GM10847 (cell line): ENCODE data around the gene DHRS1.

Source experiments
- POLR2A ChIP-seq: IDR thresholded peaks from 2 replicates; pipeline ENCODE4 v1.6.1; 2011; ENCODE audit not compliant: insufficient read length; ENCODE audit errors: extremely low read depth

DHRS1 gene

GRCh38 chr14:24332268-24332993 lies 32.9 kb upstream of the DHRS1 start:
- no peak for TF ChIP-seq POLR2A

- TF ChIP-seq POLR2A: no peak
Measured at GRCh38 chr14:24331731-24332267, 32.2 kb upstream of the DHRS1 start.

- no peak for TF ChIP-seq POLR2A
Measured at GRCh38 chr14:24330973-24331674, 31.5 kb upstream of the DHRS1 start.

- no peak for TF ChIP-seq POLR2A
Measured at GRCh38 chr14:24329736-24330135, 30.2 kb upstream of the DHRS1 start.

- no peak for TF ChIP-seq POLR2A
Measured at GRCh38 chr14:24329073-24329663, 29.6 kb upstream of the DHRS1 start.

GRCh38 chr14:24327303-24327702 lies 27.7 kb upstream of the DHRS1 start:
- no peak for TF ChIP-seq POLR2A

- no peak for TF ChIP-seq POLR2A
Measured at GRCh38 chr14:24325963-24326362, 26.4 kb upstream of the DHRS1 start.

GRCh38 chr14:24325041-24325530 lies 25.5 kb upstream of the DHRS1 start:
- TF ChIP-seq POLR2A: no peak

GRCh38 chr14:24324024-24324423 lies 24.4 kb upstream of the DHRS1 start:
- no peak for TF ChIP-seq POLR2A

GRCh38 chr14:24323341-24323740 lies 23.8 kb upstream of the DHRS1 start:
- TF ChIP-seq POLR2A: no peak

- TF ChIP-seq POLR2A: no peak
Measured at GRCh38 chr14:24322672-24323071, 23.1 kb upstream of the DHRS1 start.

GRCh38 chr14:24321212-24321975 lies 21.8 kb upstream of the DHRS1 start:
- TF ChIP-seq POLR2A: no peak

GRCh38 chr14:24317141-24317928 lies 17.8 kb upstream of the DHRS1 start:
- TF ChIP-seq POLR2A: no peak

GRCh38 chr14:24316597-24316950 lies 17.0 kb upstream of the DHRS1 start:
- TF ChIP-seq POLR2A: no peak
